Tibial artery (tissue), 4 donors: ENCODE results near the gene ADNP.

Source experiments
- DNase-seq, 2 donors: peaks; one replicate each; pipeline ENCODE4 v3.0.0-alpha.2; 2019
- H3K27ac ChIP-seq, 2 donors: fragments of 200-600 bp; sonication (generic) in 1 of 2; 1 replicate in 1 of 2; 2 replicates in 1 of 2; pipeline ENCODE4 v1.5.1; 2018 to 2019; ENCODE audit warnings: mild to moderate bottlenecking in 1 of 2
- H3K27me3 ChIP-seq, 2 donors: fragments of 200-600 bp; sonication (generic) in 1 of 2; one replicate each; pipeline versions ENCODE4 v1.5.1 to v1.6.0; 2016 to 2019
- H3K36me3 ChIP-seq, 3 donors: fragments of 200-600 bp; sonication (generic) in 2 of 3; one replicate each; pipeline ENCODE4 v1.5.1; 2016 to 2019; ENCODE audit warnings: mild to moderate bottlenecking in 2 of 3
- H3K4me1 ChIP-seq, 4 donors: fragments of 200-600 bp; sonication (generic) in 2 of 4; 1 replicate in 3 of 4; 2 replicates in 1 of 4; pipeline ENCODE4 v1.5.1; 2016 to 2019
- H3K4me3 ChIP-seq, 2 donors: fragments of 200-600 bp; sonication (generic) in 1 of 2; 1 replicate in 1 of 2; 2 replicates in 1 of 2; pipeline ENCODE4 v1.5.1; 2018 to 2019; ENCODE audit warnings: mild to moderate bottlenecking in 2 of 2
- H3K9me3 ChIP-seq, 3 donors: fragments of 200-600 bp; sonication (generic) in 1 of 3; one replicate each; pipeline ENCODE4 v1.5.1; 2016 to 2019
- CTCF ChIP-seq, 2 experiments: fragments of 200-600 bp in 1 of 2; fragments of 450-650 bp in 1 of 2; IDR thresholded peaks; one replicate each; pipeline ENCODE4 v1.5.1; 2017 to 2019; ENCODE audit warnings: antibody characterized with exemption in 2 of 2, mild to moderate bottlenecking in 1 of 2, moderate library complexity in 1 of 2
- intact Hi-C: fragments of 100-400 bp; cut with DNase I; formaldehyde crosslinking; loops from one replicate; pipeline ENCODE4 v1.15.0; 2023; ENCODE audit warnings: low total_unique reads

The ADNP gene

DNA sequence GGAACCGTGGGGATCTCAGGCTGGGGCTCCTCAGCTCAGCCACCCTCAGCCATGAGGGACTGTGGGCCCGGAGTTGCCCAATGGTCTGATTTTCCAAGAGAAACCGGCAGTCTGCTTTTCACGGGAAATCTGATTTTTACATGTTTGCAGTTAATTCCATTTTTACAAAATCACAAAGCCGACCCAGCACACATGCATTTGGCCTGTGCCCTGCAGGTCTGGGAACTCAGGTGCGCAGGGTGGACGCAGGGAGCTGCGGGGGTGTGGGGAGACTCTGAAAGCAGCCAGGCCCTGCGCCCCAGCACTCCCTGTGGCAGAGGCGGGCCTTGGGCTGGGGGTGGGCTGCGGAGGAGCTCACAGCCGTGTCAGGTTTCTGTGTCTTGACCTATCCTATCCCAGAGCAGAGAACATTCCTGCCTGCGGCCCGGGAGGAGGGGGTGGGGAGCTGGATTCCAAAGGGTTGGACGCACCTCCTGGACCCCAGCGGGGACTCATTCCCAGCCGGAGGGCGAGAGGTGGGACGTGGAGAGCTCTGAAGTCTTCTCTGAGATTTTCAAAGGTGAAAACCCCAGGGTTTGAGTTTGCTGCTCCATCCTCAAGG is 60.6 kb downstream of the ADNP start:
- H3K36me3 ChIP-seq, result no peaks in the 10 kb centered on the region
- no peaks in the 10 kb centered on the region for H3K27me3 ChIP-seq
- H3K4me3 ChIP-seq, result no peak overlapping the region
- no peak for DNase-seq
- no peak for TF ChIP-seq CTCF (IDR thresholded peaks at IDR 0.05)
- intact Hi-C loops, result no loop called here
- H3K27ac ChIP-seq, result no peak overlapping the region
- H3K4me1 ChIP-seq, result no peaks in the 10 kb centered on the region
- no peaks in the 10 kb centered on the region for H3K9me3 ChIP-seq

DNA sequence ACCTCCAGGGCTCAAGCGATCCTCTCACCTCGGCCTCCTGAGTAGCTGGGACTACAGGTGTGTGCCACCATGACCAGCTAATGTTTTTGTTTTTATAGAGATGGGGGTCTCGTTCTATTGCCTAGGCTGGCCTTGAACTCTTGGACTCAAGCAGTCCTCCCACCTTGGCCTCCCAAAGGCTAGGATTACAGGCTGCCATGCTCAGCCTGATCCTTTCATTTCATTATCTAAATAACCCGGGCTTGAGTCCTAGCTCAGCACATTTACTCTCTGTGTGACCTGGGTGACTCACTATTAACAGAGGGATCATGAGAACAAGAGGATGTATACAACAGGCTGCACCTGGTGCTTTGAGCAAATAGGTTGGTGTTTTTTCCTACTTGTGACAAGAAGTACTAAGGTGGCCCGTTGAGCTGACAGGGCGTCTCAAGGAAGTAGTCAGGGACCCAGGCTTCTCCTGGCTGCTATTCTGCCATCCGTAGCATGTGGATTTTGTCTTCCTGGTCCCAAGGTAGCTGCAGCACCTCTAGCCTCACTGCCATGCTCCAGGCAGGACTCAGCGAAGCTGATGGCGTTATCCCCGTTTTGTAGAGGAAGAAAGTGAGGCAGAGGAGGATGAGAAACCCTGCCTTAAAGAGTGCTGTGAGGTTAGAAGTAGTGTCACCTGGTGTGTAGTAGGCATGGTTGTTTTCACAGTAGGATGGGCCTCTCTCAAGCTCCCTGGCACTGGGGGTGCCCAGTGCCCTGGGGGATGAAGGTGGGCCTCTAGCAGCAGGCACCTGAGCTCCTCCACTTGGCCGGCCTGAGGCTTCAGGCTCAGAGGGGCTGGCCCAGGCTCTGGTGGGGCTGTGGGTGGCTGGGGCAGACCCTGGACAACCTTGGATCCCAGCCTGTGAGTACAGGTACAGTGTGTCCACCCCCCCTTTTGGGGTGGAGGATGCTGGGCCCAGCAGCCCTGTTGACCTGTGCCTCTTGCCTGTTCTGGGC is 62.4 kb downstream of the ADNP start:
- DNase-seq, result no peak
- H3K4me1 ChIP-seq, result no peaks in the 10 kb centered on the region
- H3K36me3 ChIP-seq, result no peaks in the 10 kb centered on the region
- no peak overlapping the region for H3K4me3 ChIP-seq
- no peaks in the 10 kb centered on the region for H3K27me3 ChIP-seq
- TF ChIP-seq CTCF (IDR thresholded peaks at IDR 0.05), result no peak
- H3K27ac ChIP-seq, result no peak overlapping the region
- H3K9me3 ChIP-seq, result no peaks in the 10 kb centered on the region
- intact Hi-C loops, result no loop called here

DNA sequence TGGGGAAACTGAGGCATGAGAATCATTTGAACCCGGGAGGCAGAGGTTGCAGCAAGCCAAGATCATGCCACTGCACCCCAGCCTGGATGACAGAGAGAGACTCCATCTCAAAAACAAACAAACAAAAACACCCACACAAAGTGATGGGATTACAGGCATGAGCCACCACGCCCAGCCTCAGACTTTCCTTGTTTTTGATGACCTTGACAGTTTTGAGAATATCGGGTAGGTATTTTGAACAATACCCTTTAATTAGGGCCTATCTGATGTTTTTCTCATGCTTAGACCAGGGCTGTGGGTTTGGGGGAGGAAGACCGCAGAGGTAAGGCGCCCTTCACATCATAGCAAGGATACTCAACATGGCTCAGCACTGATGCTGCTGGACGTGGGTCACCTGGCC is 63.4 kb downstream of the ADNP start:
- TF ChIP-seq CTCF (IDR thresholded peaks at IDR 0.05), result no peak
- intact Hi-C loops, result no loop called here
- no peak overlapping the region for H3K27ac ChIP-seq
- no peak for DNase-seq
- no peaks in the 10 kb centered on the region for H3K27me3 ChIP-seq
- H3K9me3 ChIP-seq, result no peaks in the 10 kb centered on the region
- H3K4me3 ChIP-seq, result no peak overlapping the region
- no peaks in the 10 kb centered on the region for H3K36me3 ChIP-seq
- no peaks in the 10 kb centered on the region for H3K4me1 ChIP-seq

GRCh38 chr20:50866831-50867230 is 64.4 kb downstream of the ADNP start:
- Histone ChIP-seq H3K36me3 (no peaks in the 10 kb centered on the region), H3K27me3 (no peaks in the 10 kb centered on the region), H3K27ac (no peak overlapping the region), H3K9me3 (no peaks in the 10 kb centered on the region), H3K4me1 (no peaks in the 10 kb centered on the region), H3K4me3 (no peak overlapping the region)
- no peak for DNase-seq
- no peak for TF ChIP-seq CTCF (IDR thresholded peaks at IDR 0.05)
- intact Hi-C loops, result no loop called here

- H3K4me3 ChIP-seq, result no peak overlapping the region
- H3K36me3 ChIP-seq, result no peaks in the 10 kb centered on the region
- H3K27ac ChIP-seq, result no peak overlapping the region
- no peak for DNase-seq
- H3K27me3 ChIP-seq, result no peaks in the 10 kb centered on the region
- no peak for TF ChIP-seq CTCF (IDR thresholded peaks at IDR 0.05)
- no peaks in the 10 kb centered on the region for H3K9me3 ChIP-seq
- intact Hi-C loops, result no loop called here
- no peaks in the 10 kb centered on the region for H3K4me1 ChIP-seq
Measured at GRCh38 chr20:50866036-50866685, 65.1 kb downstream of the ADNP start.
